Effector memory CD4-positive, alpha-beta T cell (primary cell): Measurements from ENCODE around the gene MACROD2.
"Not testable (repeated sequence)": the region's sequence is repeated elsewhere in the genome, so short reads cannot be mapped to it uniquely, and the experiment has no call there.

Source experiments
- DNase-seq, 3 donors: peaks; one replicate each; pipeline ENCODE4 v3.0.0-alpha.2; 2020
- H3K27ac ChIP-seq: 2 replicates; pipeline ENCODE4 v1.7.0; 2013; ENCODE audit warnings: mild to moderate bottlenecking, low read length, moderate library complexity; ENCODE audit not compliant: insufficient read depth, poor library complexity, severe bottlenecking
- H3K27me3 ChIP-seq: replicated peaks from 2 replicates; pipeline ENCODE4 v1.7.0; 2013; ENCODE audit warnings: mild to moderate bottlenecking, low read length; ENCODE audit not compliant: insufficient read depth, control insufficient read depth, poor library complexity, severe bottlenecking
- H3K36me3 ChIP-seq: 2 replicates; pipeline ENCODE4 v1.7.0; 2013; ENCODE audit warnings: mild to moderate bottlenecking, low read length, moderate library complexity; ENCODE audit not compliant: control insufficient read depth, insufficient read depth
- H3K4me1 ChIP-seq: 2 replicates; pipeline ENCODE4 v1.7.0; 2013; ENCODE audit warnings: low read length, mild to moderate bottlenecking; ENCODE audit not compliant: control insufficient read depth, insufficient read depth, poor library complexity, severe bottlenecking
- H3K4me3 ChIP-seq: 2 replicates; pipeline ENCODE4 v1.7.0; 2013; ENCODE audit warnings: low read length, low read depth, mild to moderate bottlenecking; ENCODE audit not compliant: insufficient read depth, poor library complexity, severe bottlenecking
- H3K9me3 ChIP-seq: 2 replicates; pipeline ENCODE4 v1.7.0; 2013; ENCODE audit warnings: mild to moderate bottlenecking, low read length, moderate library complexity; ENCODE audit not compliant: control insufficient read depth

MACROD2 gene

GRCh38 chr20:13996265-13996664, 949 bp downstream of the MACROD2 start:
- H3K9me3 ChIP-seq = peaks cover 5% of the 10 kb centered on the region
- no peaks in the 10 kb centered on the region for H3K36me3 ChIP-seq
- H3K27me3 ChIP-seq = no peaks in the 10 kb centered on the region
- no peaks in the 10 kb centered on the region for H3K4me1 ChIP-seq
- H3K27ac ChIP-seq = no peak overlapping the region
- DNase-seq = no peak
- no peak overlapping the region for H3K4me3 ChIP-seq

- Histone ChIP-seq H3K27ac (no peak overlapping the region), H3K27me3 (no peaks in the 10 kb centered on the region), H3K9me3 (no peaks in the 10 kb centered on the region), H3K4me1 (no peaks in the 10 kb centered on the region), H3K4me3 (no peak overlapping the region), H3K36me3 (no peaks in the 10 kb centered on the region)
- no peak for DNase-seq
Observed at GRCh38 chr20:14000917-14001316, 5.6 kb downstream of the MACROD2 start.

GRCh38 chr20:14005996-14006395, 10.7 kb downstream of the MACROD2 start:
- no peak overlapping the region for H3K27ac ChIP-seq
- H3K9me3 ChIP-seq = no peaks in the 10 kb centered on the region
- no peaks in the 10 kb centered on the region for H3K4me1 ChIP-seq
- no peaks in the 10 kb centered on the region for H3K27me3 ChIP-seq
- H3K36me3 ChIP-seq = no peaks in the 10 kb centered on the region
- no peak for DNase-seq
- no peak overlapping the region for H3K4me3 ChIP-seq

- no peaks in the 10 kb centered on the region for H3K27me3 ChIP-seq
- H3K9me3 ChIP-seq = no peaks in the 10 kb centered on the region
- no peak for DNase-seq
- no peaks in the 10 kb centered on the region for H3K4me1 ChIP-seq
- H3K4me3 ChIP-seq = no peak overlapping the region
- no peak overlapping the region for H3K27ac ChIP-seq
- no peaks in the 10 kb centered on the region for H3K36me3 ChIP-seq
Observed at GRCh38 chr20:14009208-14009607, 13.9 kb downstream of the MACROD2 start.

- H3K4me3 ChIP-seq = no peak overlapping the region
- H3K4me1 ChIP-seq = no peaks in the 10 kb centered on the region
- no peak for DNase-seq
- H3K36me3 ChIP-seq = no peaks in the 10 kb centered on the region
- no peaks in the 10 kb centered on the region for H3K27me3 ChIP-seq
- H3K9me3 ChIP-seq = no peaks in the 10 kb centered on the region
- no peak overlapping the region for H3K27ac ChIP-seq
Observed at GRCh38 chr20:14012671-14013070, 17.4 kb downstream of the MACROD2 start.

GRCh38 chr20:14030991-14031390, 35.7 kb downstream of the MACROD2 start:
- no peak for DNase-seq
- Histone ChIP-seq H3K4me1 (no peaks in the 10 kb centered on the region), H3K4me3 (no peak overlapping the region), H3K27ac (no peak overlapping the region), H3K9me3 (no peaks in the 10 kb centered on the region), H3K36me3 (no peaks in the 10 kb centered on the region), H3K27me3 (no peaks in the 10 kb centered on the region)

- no peaks in the 10 kb centered on the region for H3K4me1 ChIP-seq
- no peak overlapping the region for H3K4me3 ChIP-seq
Observed at GRCh38 chr20:14033310-14033709, 38.0 kb downstream of the MACROD2 start.

GRCh38 chr20:14036567-14036966, 41.3 kb downstream of the MACROD2 start:
- no peaks in the 10 kb centered on the region for H3K36me3 ChIP-seq
- no peaks in the 10 kb centered on the region for H3K27me3 ChIP-seq
- H3K4me3 ChIP-seq = no peak overlapping the region
- no peaks in the 10 kb centered on the region for H3K4me1 ChIP-seq
- DNase-seq = no peak
- no peaks in the 10 kb centered on the region for H3K9me3 ChIP-seq
- no peak overlapping the region for H3K27ac ChIP-seq

More at GRCh38 chr20:14033310-14033709, 38.0 kb downstream of the MACROD2 start:
- H3K36me3 ChIP-seq = no peaks in the 10 kb centered on the region
- no peaks in the 10 kb centered on the region for H3K9me3 ChIP-seq
- DNase-seq = no peak
- no peaks in the 10 kb centered on the region for H3K27me3 ChIP-seq
- H3K27ac ChIP-seq = no peak overlapping the region

GRCh38 chr20:14044712-14045276, 49.5 kb downstream of the MACROD2 start:
- H3K4me1 ChIP-seq, DNase-seq, H3K36me3 ChIP-seq, H3K9me3 ChIP-seq, H3K27ac ChIP-seq, H3K27me3 ChIP-seq, H3K4me3 ChIP-seq: not testable (repeated sequence)

GRCh38 chr20:14046534-14046933, 51.2 kb downstream of the MACROD2 start:
- no peak overlapping the region for H3K27ac ChIP-seq

More at GRCh38 chr20:14046534-14046933, 51.2 kb downstream of the MACROD2 start:
- H3K9me3 ChIP-seq = no peaks in the 10 kb centered on the region
- H3K27me3 ChIP-seq = no peaks in the 10 kb centered on the region
- H3K4me1 ChIP-seq = no peaks in the 10 kb centered on the region
- no peaks in the 10 kb centered on the region for H3K36me3 ChIP-seq
- no peak for DNase-seq
- no peak overlapping the region for H3K4me3 ChIP-seq
